Kidney epithelial cell (primary cell): ENCODE results near the gene RAB4A. TPM values are rescaled to one million over a fixed set of nuclear protein-coding genes. Genes with fewer than 3 reads are reported as not detected.

ENCODE experiments used
- DNase-seq: peaks from one replicate; pipeline ENCODE4 v3.0.0-alpha.2; 2010; ENCODE audit warnings: low read depth
- H3K27me3 ChIP-seq: 2 replicates; pipeline ENCODE4 v1.6.0; 2011; ENCODE audit warnings: low read length; ENCODE audit not compliant: control insufficient read depth, insufficient read depth
- H3K36me3 ChIP-seq: 2 replicates; pipeline ENCODE4 v1.5.1; 2011; ENCODE audit warnings: low read length; ENCODE audit not compliant: control insufficient read depth, insufficient read depth
- H3K4me3 ChIP-seq: 2 replicates; pipeline ENCODE4 v1.5.1; 2011; ENCODE audit warnings: low read depth, mild to moderate bottlenecking, control low read depth, low read length
- CTCF ChIP-seq: IDR thresholded peaks from 2 replicates; pipeline ENCODE4 v1.5.1; 2011; ENCODE audit warnings: mild to moderate bottlenecking, moderate library complexity, low read length, control low read depth, inconsistent platforms; ENCODE audit not compliant: insufficient read depth, poor library complexity, severe bottlenecking
- total RNA-seq: library from RNA; depleted of rRNA; stranded (reverse); fragments of >200 nt; gene quantifications from 2 replicates; pipeline ENCODE4 v1.2.3, GENCODE V29; 2015

Gene RAB4A
- total RNA-seq, 1 donor from 2014 or later = 53.9 TPM

DNA sequence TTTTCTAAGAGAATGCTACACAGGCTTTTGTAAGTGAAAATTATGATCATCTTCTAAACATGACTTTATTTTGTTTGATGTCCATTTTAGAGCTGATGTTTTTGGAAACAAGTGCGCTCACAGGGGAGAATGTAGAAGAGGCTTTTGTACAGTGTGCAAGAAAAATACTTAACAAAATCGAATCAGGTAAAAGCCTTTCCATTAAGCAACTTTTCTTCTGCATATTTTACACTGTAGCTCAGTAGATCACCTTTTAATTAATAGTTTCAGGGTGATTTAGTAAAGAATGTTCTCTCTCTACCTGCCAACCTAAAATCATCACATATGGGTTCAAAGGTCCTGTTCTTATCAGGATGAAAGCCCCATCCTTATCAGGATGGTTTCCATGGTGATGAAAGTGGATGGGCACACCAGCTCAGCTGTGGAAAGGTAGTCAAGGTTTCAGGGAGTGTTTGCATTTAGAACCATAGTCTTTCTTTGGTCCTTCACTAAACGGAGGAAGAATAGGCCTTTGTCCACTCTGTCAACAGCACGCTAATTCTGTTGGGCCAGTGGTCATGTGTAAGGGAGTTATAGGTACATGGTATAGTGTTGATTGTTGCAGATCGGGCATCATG, 28.1 kb downstream of the RAB4A start:
- no peak for DNase-seq
- Histone ChIP-seq H3K27me3 (no peaks in the 10 kb centered on the region), H3K36me3 (no peaks in the 10 kb centered on the region), H3K4me3 (no peak overlapping the region)
- no peak for TF ChIP-seq CTCF

DNA sequence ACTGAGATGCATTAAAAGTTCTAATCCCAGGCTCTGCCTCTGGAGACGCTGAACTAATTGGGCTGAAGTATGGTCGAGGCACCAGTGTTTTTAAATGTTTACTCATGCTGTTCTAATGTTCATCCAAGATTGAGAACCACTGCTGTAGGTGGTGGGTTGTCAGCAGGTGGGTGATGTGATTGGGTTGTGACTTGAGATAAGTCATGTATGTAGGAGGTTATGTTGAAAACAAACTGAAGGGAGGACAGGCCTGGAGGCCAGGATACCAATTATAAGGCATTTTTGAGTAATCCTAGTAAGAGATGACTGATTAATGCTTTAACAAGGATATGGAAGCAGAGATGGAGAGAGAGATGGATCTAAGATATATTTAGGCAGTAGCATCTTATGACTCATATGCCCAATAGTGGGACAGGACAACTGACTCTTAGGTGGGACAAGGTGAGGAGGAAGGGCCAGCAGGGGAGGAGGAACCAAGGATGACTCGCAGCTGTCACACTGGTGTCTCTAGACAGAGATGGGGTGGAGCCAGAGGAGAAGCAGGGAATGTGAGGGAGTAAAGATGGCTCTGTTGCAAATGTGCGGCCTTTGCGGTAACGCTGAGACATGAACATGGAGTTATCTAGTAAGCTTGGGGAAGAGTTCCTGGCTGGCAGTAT, 29.3 kb downstream of the RAB4A start:
- Histone ChIP-seq H3K36me3 (no peaks in the 10 kb centered on the region), H3K4me3 (no peak overlapping the region), H3K27me3 (no peaks in the 10 kb centered on the region)
- no peak for DNase-seq
- TF ChIP-seq CTCF = no peak

DNA sequence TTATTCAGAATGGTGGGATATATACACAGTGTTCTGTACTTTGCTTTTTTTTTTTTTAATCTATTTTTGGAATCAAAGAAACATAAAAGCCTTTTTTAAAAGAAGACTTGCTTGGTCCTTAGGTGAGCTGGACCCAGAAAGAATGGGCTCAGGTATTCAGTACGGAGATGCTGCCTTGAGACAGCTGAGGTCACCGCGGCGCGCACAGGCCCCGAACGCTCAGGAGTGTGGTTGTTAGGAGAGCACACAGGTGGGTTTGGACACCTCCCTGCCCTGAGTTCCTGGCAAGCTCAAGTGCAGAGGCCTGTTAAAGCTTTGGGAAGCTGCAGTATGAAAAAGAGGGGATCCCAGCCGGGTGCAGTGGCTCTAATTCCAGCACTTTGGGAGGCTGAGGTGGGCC, 31.8 kb downstream of the RAB4A start:
- no peaks in the 10 kb centered on the region for H3K27me3 ChIP-seq
- no peak for DNase-seq
- no peaks in the 10 kb centered on the region for H3K36me3 ChIP-seq
- TF ChIP-seq CTCF = no peak
- H3K4me3 ChIP-seq = no peak overlapping the region

DNA sequence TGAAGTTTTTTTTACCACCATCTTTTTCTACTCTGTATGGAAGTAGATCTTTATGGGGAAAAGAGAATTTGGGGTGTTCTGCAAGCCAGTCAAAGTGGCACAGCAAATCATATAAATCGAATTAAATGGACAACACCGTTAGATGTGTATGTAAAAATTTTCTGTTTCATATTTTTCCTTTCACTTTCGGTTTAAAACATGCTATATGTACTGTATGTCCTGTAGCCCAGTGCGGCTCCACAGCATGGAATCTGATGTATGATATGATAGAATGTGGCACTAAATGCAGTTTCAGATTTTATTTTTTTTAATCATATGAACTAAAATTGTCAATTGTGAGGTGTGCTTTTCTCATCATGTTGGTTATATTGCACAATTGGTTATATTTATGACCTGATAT, 32.9 kb downstream of the RAB4A start:
- no peak for DNase-seq

GRCh38 chr1:229305392-229305791, 34.5 kb downstream of the RAB4A start:
- no peak for DNase-seq

More for the DNA sequence above, 32.9 kb downstream of the RAB4A start:
- no peak overlapping the region for H3K4me3 ChIP-seq
- no peaks in the 10 kb centered on the region for H3K36me3 ChIP-seq
- H3K27me3 ChIP-seq = no peaks in the 10 kb centered on the region
- TF ChIP-seq CTCF = no peak

More at GRCh38 chr1:229305392-229305791, 34.5 kb downstream of the RAB4A start:
- Histone ChIP-seq H3K36me3 (no peaks in the 10 kb centered on the region), H3K4me3 (no peak overlapping the region), H3K27me3 (no peaks in the 10 kb centered on the region)
- no peak for TF ChIP-seq CTCF
